ENCODE data around the gene RAB11FIP2.
"Not testable (repeated sequence)": the region's sequence is repeated elsewhere in the genome, so short reads cannot be mapped to it uniquely, and the experiment has no call there.

Gene RAB11FIP2, protein sequence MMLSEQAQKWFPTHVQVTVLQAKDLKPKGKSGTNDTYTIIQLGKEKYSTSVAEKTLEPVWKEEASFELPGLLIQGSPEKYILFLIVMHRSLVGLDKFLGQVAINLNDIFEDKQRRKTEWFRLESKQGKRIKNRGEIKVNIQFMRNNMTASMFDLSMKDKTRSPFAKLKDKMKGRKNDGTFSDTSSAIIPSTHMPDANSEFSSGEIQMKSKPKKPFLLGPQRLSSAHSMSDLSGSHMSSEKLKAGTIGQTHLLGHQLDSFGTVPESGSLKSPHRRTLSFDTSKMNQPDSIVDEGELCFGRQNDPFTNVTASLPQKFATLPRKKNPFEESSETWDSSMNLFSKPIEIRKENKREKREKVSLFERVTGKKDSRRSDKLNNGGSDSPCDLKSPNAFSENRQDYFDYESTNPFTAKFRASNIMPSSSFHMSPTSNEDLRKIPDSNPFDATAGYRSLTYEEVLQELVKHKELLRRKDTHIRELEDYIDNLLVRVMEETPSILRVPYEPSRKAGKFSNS

GRCh38 chr10:118046395-118047156 is at the start of gene RAB11FIP2:
Gene RAB11FIP2 (minus strand): TSS chr10:118046941. CDS start chr10:118046163, 778 bp downstream.
- peak; percentile 80 to 81 for DNase-seq (ENCODE audit: low read depth in 2 of 2)

- DNase-seq (ENCODE audit: low read depth in 2 of 2): no peak
Measured at GRCh38 chr10:118096022-118096421, 49.3 kb upstream of the RAB11FIP2 start.

DNA sequence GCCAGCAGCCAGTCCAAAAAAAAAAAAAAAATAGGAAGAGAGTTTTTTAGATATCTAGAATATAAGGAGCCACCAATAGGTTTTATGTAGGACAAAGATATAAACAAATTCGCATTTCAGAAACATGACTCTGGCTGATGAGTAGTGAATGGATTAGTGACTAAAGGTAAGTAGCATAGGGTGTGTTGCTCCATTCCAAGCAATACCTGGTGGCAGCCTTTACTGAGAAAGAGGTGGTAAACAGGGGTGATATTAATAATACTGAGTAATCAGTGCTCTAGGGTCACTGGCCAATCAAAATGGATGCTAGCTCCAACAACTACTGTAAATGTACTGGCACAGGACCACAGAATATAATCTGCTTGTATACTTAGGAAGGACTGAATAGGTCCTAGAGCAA is 45.5 kb upstream of the RAB11FIP2 start:
- DNase-seq (ENCODE audit: low read depth in 2 of 2): no peak

GRCh38 chr10:118080817-118081216 is 34.1 kb upstream of the RAB11FIP2 start:
- DNase-seq (ENCODE audit: low read depth in 2 of 2): no peak

GRCh38 chr10:118076705-118077104 is 30.0 kb upstream of the RAB11FIP2 start:
- no peak for DNase-seq (ENCODE audit: low read depth in 2 of 2)

DNA sequence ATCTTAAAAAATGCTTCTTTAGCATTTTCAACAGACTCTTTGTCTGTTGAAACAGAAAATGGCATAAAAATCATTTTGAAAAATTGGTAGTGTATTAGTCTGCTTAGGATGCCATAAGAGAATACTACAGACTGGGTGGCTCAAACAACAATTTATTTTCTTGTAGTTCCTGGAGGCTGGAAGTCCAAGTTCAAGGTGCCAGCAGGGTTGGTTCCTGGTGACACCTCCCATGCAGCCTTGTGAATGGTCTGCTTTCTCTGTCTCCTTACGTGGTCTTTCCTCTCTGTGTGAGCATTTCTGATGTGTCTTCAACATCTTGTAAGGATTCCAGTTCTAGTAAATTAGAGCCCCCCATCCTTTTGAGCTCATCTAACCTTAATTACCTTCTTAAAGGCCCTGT is 26.1 kb upstream of the RAB11FIP2 start:
- DNase-seq (ENCODE audit: low read depth in 2 of 2): no peak

GRCh38 chr10:118067389-118067788 is 20.6 kb upstream of the RAB11FIP2 start:
- DNase-seq (ENCODE audit: low read depth in 2 of 2): not testable (repeated sequence)

DNA sequence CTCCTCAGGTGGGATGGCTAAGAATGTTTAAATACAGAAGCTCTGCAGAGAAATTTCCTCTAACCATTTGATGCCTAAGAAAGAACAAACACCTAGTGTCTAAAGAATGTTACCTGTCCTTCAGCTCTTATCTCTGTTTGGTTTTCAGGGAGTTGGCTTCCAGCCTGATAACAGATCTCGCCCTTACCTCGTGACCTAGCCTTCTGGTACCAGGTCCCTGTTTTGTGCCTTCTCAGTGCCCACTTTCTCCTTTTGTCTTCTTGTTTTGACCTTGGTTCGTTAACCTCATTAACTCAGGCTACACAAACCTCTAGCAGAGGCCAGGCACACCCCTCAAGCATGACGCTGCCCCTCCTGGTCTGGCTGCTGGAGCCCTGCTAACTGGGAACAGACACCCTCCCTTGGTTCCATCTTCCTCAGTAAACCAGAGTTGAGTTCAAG is 16.1 kb upstream of the RAB11FIP2 start:
- no peak for DNase-seq (ENCODE audit: low read depth in 2 of 2)

- DNase-seq (ENCODE audit: low read depth in 2 of 2): no peak
Measured at GRCh38 chr10:118058371-118058770, 11.6 kb upstream of the RAB11FIP2 start.

DNA sequence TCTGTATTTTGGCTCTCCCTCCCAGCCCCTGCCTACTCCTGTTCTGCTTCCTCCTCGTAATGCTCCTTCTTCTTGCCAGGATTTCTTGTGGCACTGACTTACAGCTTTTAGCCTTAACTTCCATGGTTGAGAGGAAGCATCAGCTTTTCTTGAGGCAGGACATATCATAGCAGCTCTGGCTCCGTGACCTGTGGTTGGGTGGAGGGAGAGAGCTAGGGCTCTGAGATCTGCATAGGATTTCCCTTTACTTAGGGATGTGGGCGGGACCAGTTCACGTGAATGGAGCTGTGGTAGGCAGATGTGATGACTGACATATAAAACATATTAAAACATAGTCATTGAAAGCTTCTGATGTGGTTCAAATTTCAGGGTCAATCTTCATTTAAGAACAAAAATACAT is 10.6 kb upstream of the RAB11FIP2 start:
- no peak for DNase-seq (ENCODE audit: low read depth in 2 of 2)

DNA sequence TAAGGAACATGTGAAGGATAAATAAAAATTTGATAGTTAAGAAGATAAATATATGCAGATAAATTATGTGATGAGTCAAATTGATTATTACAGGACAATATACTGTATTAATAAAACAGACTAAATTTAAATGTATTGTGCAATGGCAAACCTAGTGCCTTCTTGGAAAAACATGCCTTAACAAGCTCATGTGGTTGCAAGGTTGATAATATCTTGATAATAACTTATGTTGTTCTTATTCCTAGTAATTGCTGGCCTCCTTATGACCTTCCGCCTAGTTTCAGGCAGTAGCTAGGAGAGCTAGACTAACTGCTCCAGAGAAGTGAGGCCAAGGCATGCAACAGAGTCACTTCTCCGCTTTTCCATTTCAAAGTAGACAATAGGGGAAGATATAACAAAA is 7.6 kb upstream of the RAB11FIP2 start:
- DNase-seq (ENCODE audit: low read depth in 2 of 2): no peak

- no peak for DNase-seq (ENCODE audit: low read depth in 2 of 2)
Measured at GRCh38 chr10:118052816-118053215, 6.1 kb upstream of the RAB11FIP2 start.

- DNase-seq (ENCODE audit: low read depth in 2 of 2): no peak
Measured at GRCh38 chr10:118047880-118048279, 1.1 kb upstream of the RAB11FIP2 start.

- DNase-seq (ENCODE audit: low read depth in 2 of 2): no peak
Measured at GRCh38 chr10:118047157-118047719, 497 bp upstream of the RAB11FIP2 start.

GRCh38 chr10:118045837-118046394 is 825 bp downstream of the RAB11FIP2 start:
- no peak for DNase-seq (ENCODE audit: low read depth in 2 of 2)

DNA sequence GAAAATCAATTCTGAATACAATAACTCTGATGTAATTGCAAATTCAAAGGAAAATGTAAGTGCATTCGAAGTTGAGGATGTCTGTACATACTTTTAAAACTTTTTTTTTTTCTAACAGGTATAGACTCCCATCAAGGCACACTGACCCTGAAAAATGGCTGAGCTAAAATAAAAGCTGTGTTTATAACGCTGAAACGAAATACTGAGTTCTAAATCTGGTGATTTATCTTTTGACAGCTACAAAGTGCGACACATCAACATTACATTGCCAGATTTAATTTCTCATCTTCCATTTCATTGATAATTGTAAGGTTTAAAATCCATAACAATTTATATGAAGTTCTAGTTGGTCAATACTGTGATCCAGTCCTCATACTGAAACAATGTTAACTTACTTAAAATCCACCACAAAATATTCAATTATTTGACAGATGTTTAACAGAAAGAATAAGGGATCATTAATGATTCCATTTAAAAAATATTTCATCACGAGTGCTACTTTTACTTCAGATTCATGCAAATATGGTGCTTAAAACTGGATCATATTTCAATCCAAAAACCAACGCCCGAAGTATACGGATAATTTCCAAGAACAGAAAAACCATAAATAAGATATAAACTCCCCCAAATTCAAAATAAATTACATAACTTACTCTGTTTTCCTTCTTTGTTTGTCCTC is 1.4 kb downstream of the RAB11FIP2 start:
- no peak for DNase-seq (ENCODE audit: low read depth in 2 of 2)

DNA sequence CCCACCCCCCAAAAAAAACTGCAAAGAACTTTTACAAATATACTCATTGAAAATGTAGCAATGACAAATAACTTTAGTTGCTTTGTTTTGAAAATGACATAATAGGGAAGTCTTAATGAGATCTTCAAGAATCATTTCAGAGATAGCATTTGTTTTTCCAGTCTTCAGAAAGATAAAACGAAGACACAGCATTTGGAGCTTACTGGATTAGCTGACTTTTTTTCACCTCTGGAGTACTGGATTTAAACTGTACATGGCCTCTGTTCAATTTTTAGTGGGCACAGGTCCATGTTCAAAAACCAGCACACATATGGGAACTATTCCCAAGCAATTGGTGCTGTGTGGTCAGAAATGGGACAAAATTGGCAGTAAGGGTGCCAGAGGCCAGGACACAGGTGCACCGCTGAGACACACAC is 3.9 kb downstream of the RAB11FIP2 start:
- DNase-seq (ENCODE audit: low read depth in 2 of 2): no peak

GRCh38 chr10:118042336-118042735 is 4.4 kb downstream of the RAB11FIP2 start:
- DNase-seq (ENCODE audit: low read depth in 2 of 2): no peak

- DNase-seq (ENCODE audit: low read depth in 2 of 2): no peak
Measured at GRCh38 chr10:118041316-118041715, 5.4 kb downstream of the RAB11FIP2 start.

DNA sequence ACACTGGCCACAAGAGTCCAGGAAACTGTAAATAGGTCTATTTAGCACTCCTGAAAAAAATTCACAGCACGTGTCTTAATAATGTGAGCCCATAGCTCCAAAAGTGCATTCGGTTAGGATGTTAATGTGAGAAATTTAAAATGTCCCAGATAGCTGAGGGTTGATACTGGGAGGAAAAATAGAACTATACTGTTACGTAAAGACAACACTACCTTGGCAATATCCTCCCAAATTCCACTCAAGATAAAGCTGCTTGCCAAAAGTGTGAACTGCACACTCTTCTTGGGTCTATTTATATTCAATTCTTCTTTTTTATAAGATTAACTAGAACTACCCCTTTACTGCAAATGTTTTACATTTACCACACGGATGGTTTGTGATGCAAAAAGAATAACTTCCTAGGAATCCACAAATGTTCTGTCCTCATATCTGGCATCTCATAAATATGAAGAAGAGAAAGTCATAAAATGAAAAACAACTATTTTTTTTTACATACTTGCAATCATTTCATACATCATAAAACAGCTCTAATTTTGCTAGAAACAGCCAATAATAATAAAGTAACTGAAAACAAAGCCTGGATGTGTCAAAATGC is 10.4 kb downstream of the RAB11FIP2 start:
- peak; percentile 39 to 41 for DNase-seq (ENCODE audit: low read depth in 2 of 2)

Data from fibroblast of skin of left quadriceps (primary cell).